ENCODE results near the gene EMILIN1.

Gene EMILIN1

GRCh38 chr2:27079233-27080139 is 1.1 kb downstream of the EMILIN1 start:
- no peak for DNase-seq (ENCODE audit: low read depth in 1 of 2, low spot score in 1 of 2)

DNA sequence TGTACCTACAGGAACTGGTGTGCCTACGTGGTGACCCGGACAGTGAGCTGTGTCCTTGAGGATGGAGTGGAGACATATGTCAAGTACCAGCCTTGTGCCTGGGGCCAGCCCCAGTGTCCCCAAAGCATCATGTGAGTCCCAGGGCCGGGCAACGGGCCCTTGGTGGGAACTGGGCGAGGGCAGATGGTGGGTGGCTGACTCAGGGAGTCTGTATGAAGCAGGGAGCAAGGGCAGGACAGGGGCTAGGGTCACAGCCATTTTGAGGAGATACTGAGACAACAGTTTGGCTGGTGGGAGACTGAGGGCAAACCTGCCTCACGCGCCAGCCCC is 1.7 kb downstream of the EMILIN1 start:
- DNase-seq (ENCODE audit: low read depth in 1 of 2, low spot score in 1 of 2) = no peak

DNA sequence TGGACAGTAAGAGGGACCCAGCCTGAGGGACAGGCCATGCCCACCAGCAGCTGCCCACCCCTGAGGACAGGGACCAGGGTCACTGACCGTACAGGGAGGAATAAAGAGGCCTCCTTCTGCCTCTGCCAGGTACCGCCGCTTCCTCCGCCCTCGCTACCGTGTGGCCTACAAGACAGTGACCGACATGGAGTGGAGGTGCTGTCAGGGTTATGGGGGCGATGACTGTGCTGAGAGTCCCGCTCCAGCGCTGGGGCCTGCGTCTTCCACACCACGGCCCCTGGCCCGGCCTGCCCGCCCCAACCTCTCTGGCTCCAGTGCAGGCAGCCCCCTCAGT is 2.2 kb downstream of the EMILIN1 start:
- DNase-seq (ENCODE audit: low read depth in 1 of 2, low spot score in 1 of 2) = no peak

GRCh38 chr2:27081984-27082772 is 3.8 kb downstream of the EMILIN1 start:
- DNase-seq (ENCODE audit: low read depth in 1 of 2, low spot score in 1 of 2) = no peak

DNA sequence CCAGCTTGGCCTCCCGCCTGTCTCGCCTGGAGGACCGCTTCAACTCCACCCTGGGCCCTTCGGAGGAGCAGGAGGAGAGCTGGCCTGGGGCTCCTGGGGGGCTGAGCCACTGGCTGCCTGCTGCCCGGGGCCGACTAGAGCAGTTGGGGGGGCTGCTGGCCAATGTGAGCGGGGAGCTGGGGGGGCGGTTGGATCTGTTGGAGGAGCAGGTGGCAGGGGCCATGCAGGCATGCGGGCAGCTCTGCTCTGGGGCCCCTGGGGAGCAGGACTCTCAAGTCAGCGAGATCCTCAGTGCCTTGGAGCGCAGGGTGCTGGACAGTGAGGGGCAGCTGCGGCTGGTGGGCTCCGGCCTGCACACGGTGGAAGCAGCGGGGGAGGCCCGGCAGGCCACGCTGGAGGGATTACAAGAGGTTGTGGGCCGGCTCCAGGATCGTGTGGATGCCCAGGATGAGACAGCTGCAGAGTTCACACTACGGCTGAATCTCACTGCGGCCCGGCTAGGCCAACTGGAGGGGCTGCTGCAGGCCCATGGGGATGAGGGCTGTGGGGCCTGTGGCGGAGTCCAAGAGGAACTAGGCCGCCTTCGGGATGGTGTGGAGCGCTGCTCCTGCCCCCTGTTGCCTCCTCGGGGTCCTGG is 4.5 kb downstream of the EMILIN1 start:
- DNase-seq (ENCODE audit: low read depth in 1 of 2, low spot score in 1 of 2) = no peak

DNA sequence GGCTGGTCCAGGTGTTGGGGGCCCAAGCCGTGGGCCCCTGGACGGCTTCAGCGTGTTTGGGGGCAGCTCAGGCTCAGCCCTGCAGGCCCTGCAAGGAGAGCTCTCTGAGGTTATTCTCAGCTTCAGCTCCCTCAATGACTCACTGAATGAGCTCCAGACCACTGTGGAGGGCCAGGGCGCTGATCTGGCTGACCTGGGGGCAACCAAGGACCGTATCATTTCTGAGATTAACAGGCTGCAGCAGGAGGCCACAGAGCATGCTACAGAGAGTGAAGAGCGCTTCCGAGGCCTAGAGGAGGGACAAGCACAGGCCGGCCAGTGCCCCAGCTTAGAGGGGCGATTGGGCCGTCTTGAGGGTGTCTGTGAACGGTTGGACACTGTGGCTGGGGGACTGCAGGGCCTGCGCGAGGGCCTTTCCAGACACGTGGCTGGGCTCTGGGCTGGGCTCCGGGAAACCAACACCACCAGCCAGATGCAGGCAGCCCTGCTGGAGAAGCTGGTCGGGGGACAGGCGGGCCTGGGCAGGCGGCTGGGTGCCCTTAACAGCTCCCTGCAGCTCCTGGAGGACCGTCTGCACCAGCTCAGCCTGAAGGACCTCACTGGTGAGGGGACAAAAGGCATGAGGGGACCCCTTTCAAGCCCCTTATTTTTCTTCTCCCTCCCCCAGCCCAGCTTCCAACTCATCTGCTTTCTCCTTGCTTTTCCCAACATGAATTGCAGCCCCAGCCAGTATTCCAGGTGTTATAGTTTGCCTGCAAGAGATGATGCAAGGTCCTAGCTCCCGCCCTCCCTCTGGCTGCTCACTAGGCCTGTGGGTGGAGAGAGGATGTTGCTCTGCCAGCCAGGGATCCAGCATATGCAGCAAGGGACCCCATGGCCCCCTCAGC is 5.2 kb downstream of the EMILIN1 start:
- DNase-seq (ENCODE audit: low read depth in 1 of 2, low spot score in 1 of 2) = no peak

- no peak for DNase-seq (ENCODE audit: low read depth in 1 of 2, low spot score in 1 of 2)
Observed at GRCh38 chr2:27084297-27085061, 6.1 kb downstream of the EMILIN1 start.

- DNase-seq (ENCODE audit: low read depth in 1 of 2, low spot score in 1 of 2) = no peak
Observed at GRCh38 chr2:27085062-27085672, 6.8 kb downstream of the EMILIN1 start.

GRCh38 chr2:27085673-27086089 is 7.3 kb downstream of the EMILIN1 start:
- no peak for DNase-seq (ENCODE audit: low read depth in 1 of 2, low spot score in 1 of 2)

- DNase-seq (ENCODE audit: low read depth in 1 of 2, low spot score in 1 of 2) = peak; percentile 98 to 99
Observed at GRCh38 chr2:27086090-27086723, 7.8 kb downstream of the EMILIN1 start.

- no peak for DNase-seq (ENCODE audit: low read depth in 1 of 2, low spot score in 1 of 2)
Observed at GRCh38 chr2:27086724-27087593, 8.5 kb downstream of the EMILIN1 start, which contains the start of gene KHK. Gene KHK, plus strand, starts transcription at chr2:27086772. Its CDS starts 488 bp downstream, at chr2:27087260.

DNA sequence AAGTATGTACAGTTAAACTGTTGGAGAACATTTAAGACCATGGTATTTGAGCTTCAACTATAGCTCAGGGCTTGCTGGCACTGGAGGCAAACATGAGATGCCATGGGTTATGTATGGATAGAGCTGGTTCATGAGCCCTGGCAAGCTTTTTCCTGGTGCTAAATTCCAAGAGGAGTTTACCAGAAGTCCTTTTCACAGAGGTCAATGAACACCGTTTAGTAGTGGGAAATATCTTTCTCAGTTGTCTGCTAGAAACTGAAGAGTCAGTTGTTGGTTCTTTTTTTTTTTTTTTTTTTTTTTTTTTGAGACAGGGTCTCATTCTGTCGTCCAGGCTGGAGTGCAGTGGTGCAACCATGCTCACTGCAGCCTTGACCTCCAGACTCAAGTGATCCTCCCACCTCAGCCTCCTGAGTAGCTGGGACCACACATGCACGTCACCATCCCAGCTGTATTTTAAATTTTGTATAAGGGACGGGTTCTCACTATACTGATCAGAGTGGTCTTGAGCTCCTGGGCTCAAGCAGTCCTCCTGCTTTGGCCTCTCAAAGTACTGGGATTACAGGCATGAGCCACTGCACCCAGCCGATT is 9.5 kb downstream of the EMILIN1 start:
- DNase-seq (ENCODE audit: low read depth in 1 of 2, low spot score in 1 of 2) = no peak

DNA sequence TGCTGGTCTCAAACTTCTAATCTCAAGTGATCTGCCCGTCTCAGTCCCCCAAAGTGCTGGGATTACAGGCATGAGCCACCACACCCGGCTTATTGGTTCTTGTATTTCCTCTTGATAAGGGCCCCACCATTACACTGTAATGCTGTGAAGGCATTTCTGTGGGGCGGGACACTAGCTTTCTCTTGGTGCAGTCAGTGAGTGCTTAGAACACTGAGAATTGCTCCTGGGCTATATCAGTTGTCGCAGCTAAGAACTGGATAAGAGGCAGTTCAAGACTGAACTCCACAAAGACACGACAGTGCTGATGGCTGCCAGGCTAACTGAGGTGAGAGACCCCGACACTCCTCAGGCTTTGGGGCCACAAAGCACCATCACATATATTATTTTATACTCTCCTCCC is 10.2 kb downstream of the EMILIN1 start:
- DNase-seq (ENCODE audit: low read depth in 1 of 2, low spot score in 1 of 2) = no peak

- DNase-seq (ENCODE audit: low read depth in 1 of 2, low spot score in 1 of 2) = no peak
Observed at GRCh38 chr2:27089111-27089954, 10.9 kb downstream of the EMILIN1 start.

- DNase-seq (ENCODE audit: low read depth in 1 of 2, low spot score in 1 of 2) = no peak
Observed at GRCh38 chr2:27091746-27092695, 13.6 kb downstream of the EMILIN1 start.
